NOMO-1 (cell line): ENCODE measurements around the gene PHF20.
A peak's percentile ranks its signal among the peaks of the same experiment; 100 is the strongest.
"Not testable (repeated sequence)": the region's sequence is repeated elsewhere in the genome, so short reads cannot be mapped to it uniquely, and the experiment has no call there.

Experiments used
- DNase-seq, 2 experiments: peaks; one replicate each; lab custom pipeline; 2025; ENCODE audit not compliant: unreplicated experiment in 2 of 2; lab: John Stamatoyannopoulos, UW

PHF20 gene

GRCh38 chr20:35909176-35909575 is 137.4 kb downstream of the PHF20 start:
- no peak for DNase-seq

DNA sequence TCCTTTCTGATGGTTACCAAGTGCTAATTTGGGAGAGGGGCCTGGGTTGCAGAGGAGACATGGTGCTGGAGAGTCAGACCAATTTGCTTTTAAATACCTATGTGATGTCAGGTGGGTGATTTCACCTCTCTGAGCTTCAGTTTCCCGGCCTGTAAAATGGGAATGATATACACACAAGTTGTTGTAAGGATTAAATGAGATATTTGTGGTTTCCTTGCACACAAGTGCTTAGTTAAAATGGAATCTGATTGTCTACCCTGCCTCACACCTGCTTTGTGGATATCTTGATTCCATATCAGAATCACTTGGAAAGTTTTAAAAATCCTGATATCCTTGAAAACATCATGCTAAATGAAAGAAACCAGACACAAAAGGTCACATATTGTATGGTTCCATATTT is 138.0 kb downstream of the PHF20 start:
- DNase-seq: no peak

- no peak for DNase-seq
These were observed 138.4 kb downstream of the PHF20 start for GRCh38 chr20:35910254-35910653.

GRCh38 chr20:35912881-35913280 is 141.1 kb downstream of the PHF20 start:
- no peak for DNase-seq

DNA sequence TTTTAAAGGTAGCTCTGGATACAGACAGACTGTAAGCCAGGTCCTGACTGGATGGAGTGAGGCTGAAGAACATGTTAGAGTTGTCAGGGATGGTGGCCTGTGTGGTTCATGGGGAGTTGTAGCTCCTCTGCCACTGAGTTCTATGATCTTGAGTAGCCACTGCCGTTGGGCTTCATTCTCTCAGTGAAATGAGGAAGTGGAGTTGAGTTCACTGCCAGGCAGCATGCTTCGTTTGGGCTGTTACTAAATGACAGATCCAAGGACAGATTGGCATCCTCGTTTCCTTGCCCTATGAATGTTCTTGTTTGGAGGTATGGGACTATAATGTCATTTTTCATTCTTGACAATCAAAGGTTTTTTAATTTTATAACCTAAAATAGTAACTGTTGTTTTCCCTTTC is 145.3 kb downstream of the PHF20 start:
- peak in 1 of 2 experiments; percentile 10 for DNase-seq

DNA sequence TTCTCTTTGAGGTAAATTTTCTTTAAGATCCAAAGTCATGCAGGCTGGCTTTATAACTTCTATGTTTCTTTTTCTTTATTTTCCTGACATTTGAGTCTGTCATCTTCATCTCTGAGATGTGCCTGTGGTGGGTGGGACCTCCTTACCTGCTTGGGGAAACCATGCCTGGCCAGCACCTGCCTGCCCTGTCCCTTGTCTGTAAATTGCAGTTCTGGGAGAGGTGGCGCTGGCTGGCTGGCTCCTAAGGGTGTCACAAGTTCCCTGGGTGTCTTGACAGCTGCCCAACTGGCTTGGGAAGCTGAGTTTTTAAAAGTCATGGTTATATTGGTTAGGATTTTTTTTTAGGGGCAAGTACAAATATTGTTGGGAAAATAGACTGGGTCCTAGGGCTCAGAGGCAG is 146.2 kb downstream of the PHF20 start:
- no peak for DNase-seq

- DNase-seq: no peak
These were observed 148.7 kb downstream of the PHF20 start for GRCh38 chr20:35920523-35920922.

DNA sequence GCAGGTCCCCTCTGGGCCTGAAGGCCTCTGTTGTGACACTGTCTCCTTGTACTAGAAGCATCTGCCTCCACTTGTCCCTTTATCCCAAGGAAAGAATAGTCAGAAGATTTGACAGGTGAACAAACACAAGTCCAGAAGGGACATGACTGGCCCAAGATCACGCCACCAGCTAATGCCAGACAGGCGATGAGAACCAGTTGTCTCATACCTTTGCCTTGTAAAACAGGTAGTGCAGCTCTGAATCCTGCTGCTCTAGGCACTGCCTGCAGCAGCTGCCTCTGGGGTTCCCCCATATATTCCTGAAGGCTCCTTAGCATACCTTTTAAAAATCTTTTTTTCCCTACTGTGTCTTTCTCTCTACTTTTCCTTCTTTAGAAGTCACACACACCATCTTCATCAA is 157.5 kb downstream of the PHF20 start:
- no peak for DNase-seq

DNA sequence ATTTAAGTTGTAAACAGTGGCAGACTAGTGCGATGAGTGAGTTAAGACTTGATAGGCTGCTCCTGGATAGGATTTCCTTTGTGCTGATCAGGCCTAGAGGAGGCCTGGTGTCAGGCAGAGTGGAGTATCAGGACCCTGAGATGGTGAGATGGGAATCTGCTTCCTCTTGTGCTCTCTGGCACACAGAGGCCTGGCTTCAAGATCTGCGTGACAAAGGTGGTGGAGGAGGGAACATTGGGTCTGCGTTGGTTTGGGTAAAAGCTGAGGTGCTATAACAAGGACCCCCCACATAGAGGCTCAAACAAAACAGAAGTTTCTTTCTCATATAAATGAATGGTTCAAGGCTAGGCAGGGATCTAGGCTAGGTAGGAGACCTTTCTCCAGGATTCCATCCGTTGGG is 162.2 kb downstream of the PHF20 start:
- DNase-seq: no peak

DNA sequence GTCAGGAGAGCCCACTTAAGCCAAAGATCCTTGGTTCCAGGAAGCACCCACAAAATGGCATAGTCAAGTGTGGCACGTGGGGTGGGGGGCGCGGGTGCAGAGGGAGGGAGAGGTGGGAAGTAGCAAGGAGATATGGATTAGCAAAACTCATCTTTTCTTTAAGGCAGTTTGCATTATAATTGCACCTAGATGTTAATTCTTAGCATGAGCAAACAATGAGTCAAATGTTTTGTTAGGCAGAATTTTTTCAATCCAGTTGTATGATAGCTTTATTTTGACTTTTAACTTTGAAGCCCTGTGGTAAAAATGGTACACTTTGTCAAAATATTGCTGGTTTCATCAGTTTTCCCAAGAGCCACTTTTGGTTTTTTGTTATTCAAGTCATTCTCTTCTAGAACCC is 167.4 kb downstream of the PHF20 start:
- DNase-seq: no peak

GRCh38 chr20:35941620-35942019 is 169.8 kb downstream of the PHF20 start:
- no peak for DNase-seq

DNA sequence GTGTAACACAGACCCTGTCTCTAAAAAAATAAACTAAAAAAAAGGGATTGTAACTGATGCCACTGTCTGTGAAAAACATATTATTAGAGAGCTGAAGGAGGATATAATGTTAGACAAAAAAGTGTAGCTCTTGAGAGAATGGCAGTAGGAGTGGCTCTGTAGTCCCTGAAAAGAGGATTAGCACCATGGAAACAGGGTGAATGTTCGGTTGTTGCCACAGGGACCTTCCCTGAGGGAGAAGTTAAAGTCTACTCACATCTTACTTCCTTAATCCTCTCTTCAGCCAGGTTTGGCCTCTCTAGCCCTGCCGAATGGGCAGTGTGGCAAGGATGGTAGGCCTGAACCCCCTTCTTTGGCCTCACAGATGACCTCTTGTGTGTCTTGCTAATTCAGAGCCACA is 170.4 kb downstream of the PHF20 start:
- DNase-seq: no peak

DNA sequence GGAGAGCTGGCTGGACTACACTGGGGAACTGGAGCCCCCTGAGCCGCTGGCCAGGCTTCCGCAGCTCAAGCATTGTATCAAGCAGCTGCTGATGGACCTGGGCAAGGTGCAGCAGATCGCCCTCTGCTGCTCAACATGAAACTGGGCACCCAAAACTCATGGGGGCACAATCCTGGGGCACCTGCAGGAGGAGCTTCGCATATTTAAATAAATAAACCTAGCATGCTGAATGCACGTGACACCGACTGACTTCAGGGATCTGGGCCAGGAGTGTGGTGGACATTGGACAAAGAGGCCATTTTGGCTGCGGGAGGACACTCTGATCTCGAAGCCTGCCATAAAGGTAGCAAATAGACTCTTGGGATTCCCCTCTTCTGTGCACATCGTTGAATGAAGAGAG is 175.7 kb downstream of the PHF20 start:
- DNase-seq: peak in 1 of 2 experiments; percentile 9

DNA sequence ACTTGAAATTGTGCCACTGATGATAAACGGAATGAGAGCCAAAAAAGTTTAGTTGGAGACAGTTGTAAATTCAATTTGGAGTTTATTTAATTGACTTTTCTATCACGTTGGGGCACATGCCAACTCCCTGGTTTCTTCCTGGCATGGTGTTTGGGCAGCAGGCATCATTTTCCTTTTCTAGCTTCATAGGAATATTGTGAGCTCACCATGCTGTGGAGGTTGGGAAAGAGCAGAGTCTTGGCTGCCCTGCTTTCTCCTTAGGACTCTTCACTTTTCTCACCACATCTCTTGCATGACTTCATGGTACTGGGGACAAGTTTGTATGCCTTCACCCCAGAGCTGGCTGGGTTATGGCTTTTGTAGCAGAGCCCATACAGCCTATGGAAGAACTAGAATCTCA is 176.1 kb downstream of the PHF20 start:
- DNase-seq: no peak

DNA sequence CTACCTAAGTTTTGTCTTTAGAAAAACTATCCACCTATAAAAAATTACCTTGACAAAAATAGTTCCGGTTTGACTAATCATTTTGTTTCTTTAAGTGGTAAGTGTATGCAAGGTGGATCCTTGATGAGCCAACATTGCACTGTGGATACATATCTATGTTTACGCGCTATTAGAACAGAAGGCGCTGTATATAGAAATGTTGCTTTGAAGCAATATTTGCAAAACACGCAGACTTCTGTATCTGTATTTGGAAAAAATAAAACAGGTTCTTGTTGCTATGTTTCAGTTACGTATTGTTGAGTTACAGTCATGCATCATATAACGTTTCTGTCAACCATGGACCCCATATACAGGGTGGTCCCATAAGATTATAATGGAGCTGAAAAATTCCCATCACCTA is 178.3 kb downstream of the PHF20 start:
- no peak for DNase-seq

GRCh38 chr20:35952080-35952479 is 180.3 kb downstream of the PHF20 start:
- not testable (repeated sequence) for DNase-seq

GRCh38 chr20:35952480-35953386 is 180.9 kb downstream of the PHF20 start:
- DNase-seq: peak; percentile 86 to 96

DNA sequence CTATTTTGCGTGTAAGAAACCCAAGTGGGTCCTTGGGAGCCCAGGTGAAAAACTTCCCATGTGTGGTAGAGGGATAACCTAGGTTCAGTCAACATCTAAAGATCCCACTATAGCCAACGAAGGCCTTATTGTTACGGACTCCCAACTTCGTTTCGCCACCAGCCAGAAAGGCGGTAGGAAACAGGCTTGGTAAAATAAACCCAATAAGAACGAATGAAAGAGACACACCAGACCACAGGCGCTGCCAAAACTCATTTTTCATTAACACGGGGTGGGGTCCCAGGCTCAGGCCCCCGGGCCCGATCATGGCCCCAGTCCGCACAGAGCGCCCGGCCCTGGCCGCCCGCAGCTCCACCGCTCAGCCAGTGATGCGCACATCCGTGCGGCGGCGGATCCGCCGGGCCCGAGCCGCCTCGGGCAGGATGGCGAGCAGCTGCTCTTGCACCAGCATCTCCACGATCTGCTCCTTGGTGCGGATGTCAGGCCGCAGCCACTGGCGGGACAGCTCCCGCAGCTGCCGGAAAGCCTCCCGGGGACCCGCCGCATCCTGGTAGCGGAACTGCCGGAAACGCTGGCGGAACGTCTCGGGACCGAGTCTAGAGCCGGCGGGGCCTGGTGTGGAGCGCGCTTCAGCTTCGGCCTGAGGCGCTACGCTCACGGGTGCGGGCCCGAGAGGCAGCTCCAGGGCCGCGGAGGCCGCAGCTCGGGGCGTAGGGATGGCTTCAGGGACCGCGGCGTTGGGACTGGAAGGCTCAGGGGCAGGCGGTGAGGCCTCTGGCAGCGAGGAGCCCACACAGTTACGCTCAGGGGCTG is 181.8 kb downstream of the PHF20 start:
- no peak for DNase-seq

- DNase-seq: peak; percentile 93 to 97
These were observed 182.5 kb downstream of the PHF20 start, which contains the start of gene SCAND1 for GRCh38 chr20:35954200-35954906. Gene SCAND1, minus strand, starts transcription at chr20:35954502. Its CDS starts 218 bp downstream, at chr20:35954284.

DNA sequence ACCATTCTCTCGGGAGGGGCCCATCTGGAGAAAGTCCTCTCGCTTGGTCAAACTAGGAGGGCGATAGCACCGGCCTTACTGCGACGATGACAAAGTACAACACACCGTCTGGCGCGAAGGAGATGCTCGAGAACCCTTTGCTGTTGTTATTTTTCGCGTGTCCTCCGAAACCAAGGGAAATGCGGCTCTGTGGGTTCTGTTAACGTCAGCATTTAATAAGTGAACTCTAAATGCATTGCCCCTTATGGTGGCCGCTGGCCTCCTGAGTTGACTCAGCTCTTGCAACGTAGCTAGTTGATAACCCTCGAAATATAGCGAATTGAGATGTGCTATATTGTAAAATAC is 183.1 kb downstream of the PHF20 start:
- peak in 1 of 2 experiments; percentile 48 for DNase-seq

DNA sequence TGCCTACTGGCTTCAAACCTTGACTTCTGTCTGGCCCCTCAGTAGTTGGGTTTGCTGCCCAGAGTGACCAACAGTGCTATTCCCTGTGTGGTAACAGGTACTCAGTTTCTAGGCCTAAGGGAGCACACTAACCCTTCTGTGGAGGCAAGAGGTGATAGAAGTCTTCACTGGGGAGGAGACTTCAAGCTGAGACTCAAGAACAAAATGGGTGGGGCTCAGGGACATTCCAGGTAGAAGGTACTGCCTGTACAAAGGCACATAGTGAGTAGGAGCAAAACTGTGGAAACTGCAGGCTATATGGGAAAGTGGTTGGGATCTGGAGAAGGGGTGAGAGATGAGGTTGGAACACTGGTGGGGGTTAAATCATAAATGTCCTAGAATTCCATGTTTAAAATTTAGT is 184.8 kb downstream of the PHF20 start:
- DNase-seq: no peak
